GM23338 (cell line): Measurements from ENCODE around the gene RPS8. TPM values are rescaled to one million over a fixed set of nuclear protein-coding genes. Genes with fewer than 3 reads are reported as not detected.

Experiments used
- ATAC-seq: fragments of 200-7000 bp; cut with Tn5 transposase; 3 replicates; pipeline ENCODE4 v1.9.1; 2020
- DNase-seq: peaks from one replicate; pipeline ENCODE4 v3.0.0-alpha.2; 2015; ENCODE audit warnings: low spot score
- H2AFZ ChIP-seq: fragments of 200-600 bp; sonication (generic); 2 replicates; pipeline ENCODE4 v1.8.0; 2016; ENCODE audit warnings: antibody characterized with exemption, mild to moderate bottlenecking, moderate library complexity
- H3F3A ChIP-seq: fragments of 200-600 bp; sonication (generic); replicated peaks from 2 replicates; pipeline ENCODE4 v1.8.0; 2017; ENCODE audit warnings: antibody characterized with exemption, mixed run types, low read depth
- H3K27ac ChIP-seq: fragments of 200-600 bp; sonication (generic); 2 replicates; pipeline ENCODE4 v1.6.1; 2016; ENCODE audit warnings: low read depth
- H3K27me3 ChIP-seq: fragments of 200-600 bp; sonication (generic); 2 replicates; pipeline ENCODE4 v1.8.0; 2016; ENCODE audit warnings: mild to moderate bottlenecking, mixed run types, moderate library complexity; ENCODE audit not compliant: insufficient read depth
- H3K36me3 ChIP-seq: fragments of 200-600 bp; sonication (generic); 2 replicates; pipeline ENCODE4 v1.8.0; 2016; ENCODE audit warnings: mild to moderate bottlenecking; ENCODE audit not compliant: insufficient read depth
- H3K4me1 ChIP-seq: fragments of 200-600 bp; sonication (generic); 2 replicates; pipeline ENCODE4 v1.8.0; 2016; ENCODE audit warnings: mild to moderate bottlenecking, moderate library complexity; ENCODE audit not compliant: insufficient read depth
- H3K4me2 ChIP-seq: fragments of 200-600 bp; sonication (generic); 2 replicates; pipeline ENCODE4 v1.7.1; 2017; ENCODE audit warnings: mixed run types
- H3K4me3 ChIP-seq: fragments of 200-600 bp; sonication (generic); 2 replicates; pipeline ENCODE4 v1.6.1; 2016; ENCODE audit warnings: mixed run types
- H3K79me2 ChIP-seq: fragments of 200-600 bp; sonication (generic); replicated peaks from 2 replicates; pipeline ENCODE4 v1.8.0; 2017; ENCODE audit warnings: mild to moderate bottlenecking; ENCODE audit not compliant: insufficient read depth
- H3K9me2 ChIP-seq: fragments of 200-600 bp; sonication (generic); 2 replicates; pipeline ENCODE4 v1.8.0; 2017; ENCODE audit not compliant: insufficient read depth
- H4K20me1 ChIP-seq: fragments of 200-600 bp; sonication (generic); replicated peaks from 2 replicates; pipeline ENCODE4 v1.8.0; 2017; ENCODE audit warnings: mild to moderate bottlenecking; ENCODE audit not compliant: insufficient read depth
- H3K27ac Mint-ChIP-seq: 2 replicates; pipeline ENCODE4 v1.8.0; 2020; ENCODE audit warnings: inconsistent platforms, mild to moderate bottlenecking, moderate library complexity, mixed read lengths
- H3K27me3 Mint-ChIP-seq: 3 replicates; pipeline ENCODE4 v1.8.0; 2022; ENCODE audit warnings: low read depth, mild to moderate bottlenecking, moderate library complexity, mixed read lengths, inconsistent platforms; ENCODE audit not compliant: insufficient read depth, poor library complexity
- H3K36me3 Mint-ChIP-seq: 3 replicates; pipeline ENCODE4 v1.8.0; 2021; ENCODE audit warnings: low read depth, mild to moderate bottlenecking, inconsistent platforms, moderate library complexity, mixed read lengths
- H3K4me1 Mint-ChIP-seq: 3 replicates; pipeline ENCODE4 v1.8.0; 2020; ENCODE audit warnings: mild to moderate bottlenecking, inconsistent platforms, mixed read lengths
- H3K4me3 Mint-ChIP-seq: 3 replicates; pipeline ENCODE4 v1.8.0; 2021; ENCODE audit warnings: moderate library complexity, mild to moderate bottlenecking, inconsistent platforms, mixed read lengths
- H3K9me3 Mint-ChIP-seq: 3 replicates; pipeline ENCODE4 v1.8.0; 2020; ENCODE audit warnings: moderate library complexity, mild to moderate bottlenecking, inconsistent platforms, mixed read lengths
- CREB1 ChIP-seq: fragments of 250-450 bp; sonication (Bioruptor Pico); IDR thresholded peaks from 2 replicates; pipeline ENCODE4 v1.5.0; 2020; ENCODE audit warnings: low read depth, mild to moderate bottlenecking, moderate library complexity
- EZH2phosphoT487 ChIP-seq: fragments of 200-600 bp; sonication (generic); IDR thresholded peaks from one replicate; pipeline ENCODE4 v1.8.1; 2018; ENCODE audit warnings: antibody characterized with exemption; ENCODE audit not compliant: unreplicated experiment
- POLR2AphosphoS5 ChIP-seq: IDR thresholded peaks from 2 replicates; pipeline ENCODE4 v1.6.1; 2016; ENCODE audit warnings: antibody characterized with exemption, low read depth
- ZNF331 ChIP-seq: fragments of 250-450 bp; sonication (Bioruptor Pico); IDR thresholded peaks from 2 replicates; pipeline ENCODE4 v1.5.0; 2020; ENCODE audit warnings: low read depth, mild to moderate bottlenecking, moderate library complexity
- polyA plus RNA-seq: library from polyadenylated mRNA; unstranded; fragments of >200 nt; fragmentation: Nextera tagmentation; extraction: Ambion mirVana; gene quantifications from 2 replicates; pipeline ENCODE4 v1.2.1, GENCODE V29; 2016
- total RNA-seq: library from RNA; depleted of rRNA; stranded (reverse); fragments of >200 nt; shearing (Covaris generic); gene quantifications from 2 replicates; pipeline ENCODE4 v1.2.3, GENCODE V29; 2014
- TF ChIP-seq, protein P1 (sequence below), 2 experiments: fragments of 200-600 bp in 1 of 2; sonication (generic) in 1 of 2; conservative IDR thresholded peaks; 2 replicates each; pipeline versions ENCODE4 v1.5.1 to v1.6.1; 2016 to 2017; ENCODE audit warnings: antibody characterized with exemption in 2 of 2, low read depth in 2 of 2, mild to moderate bottlenecking in 2 of 2, moderate library complexity in 1 of 2

RPS8 gene
- total and polyA plus RNA-seq, 2 experiments from 2014 or later, result 1,756 to 2,427 TPM

DNA sequence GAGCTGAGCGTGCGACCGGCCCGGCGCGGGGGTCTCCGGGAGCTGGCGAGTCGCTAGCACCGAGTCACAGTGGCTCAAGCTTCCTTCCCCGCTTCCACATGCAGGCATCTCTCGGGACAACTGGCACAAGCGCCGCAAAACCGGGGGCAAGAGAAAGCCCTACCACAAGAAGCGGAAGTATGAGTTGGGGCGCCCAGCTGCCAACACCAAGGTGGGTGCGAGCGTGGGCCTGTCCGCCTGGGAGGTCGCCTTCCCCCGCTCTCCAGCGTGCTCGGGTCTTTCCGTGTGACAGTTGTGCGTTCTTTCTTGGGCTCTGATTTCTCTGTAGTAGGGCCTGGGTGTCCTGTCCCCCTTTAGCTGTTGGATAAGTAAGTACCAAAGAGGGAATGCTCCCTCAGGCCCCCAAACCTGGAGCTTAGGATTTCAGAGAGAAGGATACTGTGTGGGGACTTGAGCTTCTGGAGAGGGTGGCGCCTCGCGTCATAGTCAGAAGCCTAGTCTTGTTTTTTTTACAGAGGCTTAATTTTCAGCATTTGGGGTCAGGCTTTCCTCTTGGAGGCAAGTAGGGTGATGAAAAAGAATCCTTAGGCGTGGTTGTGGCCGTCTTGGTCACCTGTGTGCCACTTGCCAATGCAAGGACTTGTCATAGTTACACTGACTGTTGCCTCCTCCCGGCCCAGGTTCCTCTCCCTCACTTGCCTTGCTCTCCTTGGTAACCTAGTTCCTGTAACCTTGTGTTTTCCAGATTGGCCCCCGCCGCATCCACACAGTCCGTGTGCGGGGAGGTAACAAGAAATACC is 790 bp downstream of the RPS8 start:
- Histone ChIP-seq H3K9me2 (no peaks in the 10 kb centered on the region), H3K27ac (peak overlapping the region; percentile 90), H3K36me3 (peaks cover 37% of the 10 kb centered on the region), H3F3A (peaks cover 59% of the 10 kb centered on the region), H3K4me3 (peak overlapping the region; percentile 99), H3K27me3 (no peaks in the 10 kb centered on the region), H3K4me2 (peak overlapping the region; percentile 100), H4K20me1 (peaks cover 35% of the 10 kb centered on the region), H3K79me2 (peaks cover 43% of the 10 kb centered on the region), H2AFZ (no peak overlapping the region), H3K4me1 (peaks cover 15% of the 10 kb centered on the region)
- DNase-seq (no peak), ATAC-seq (no peak)
- H3K27me3 Mint-ChIP-seq, result peaks cover 25% of the 10 kb centered on the region
- no peaks in the 10 kb centered on the region; the same call in 2 of the 3 replicates for H3K9me3 Mint-ChIP-seq
- peak overlapping the region; percentile 97 for H3K27ac Mint-ChIP-seq
- H3K4me1 Mint-ChIP-seq, result peaks cover 20% of the 10 kb centered on the region
- peak overlapping the region; percentile 87 for H3K4me3 Mint-ChIP-seq
- peak; percentile 18; the same call in 1 of the 2 replicates for TF ChIP-seq POLR2AphosphoS5
- TF ChIP-seq ZNF331 (CRISPR knock-in tag), result no peak
- H3K36me3 Mint-ChIP-seq, result peaks cover 55% of the 10 kb centered on the region

DNA sequence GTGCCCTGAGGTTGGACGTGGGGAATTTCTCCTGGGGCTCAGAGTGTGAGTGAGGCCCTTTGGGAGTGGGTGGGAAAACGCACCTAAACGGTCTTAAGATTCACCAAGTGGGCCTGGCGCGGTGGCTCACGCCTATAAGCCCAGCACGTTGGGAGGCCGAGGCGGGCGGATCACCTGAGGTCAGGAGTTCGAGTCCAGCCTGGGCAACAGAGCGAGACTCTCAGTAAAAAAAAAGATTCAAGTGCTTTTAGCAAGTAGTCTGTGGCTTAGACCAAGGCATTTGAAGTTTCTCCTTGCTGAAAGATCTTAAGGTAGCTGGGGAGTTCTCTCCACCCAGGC is 1.4 kb downstream of the RPS8 start:
- Mint-ChIP-seq H3K9me3 (no peaks in the 10 kb centered on the region; the same call in 2 of the 3 replicates), H3K4me3 (peak overlapping the region; percentile 87), H3K4me1 (peaks cover 20% of the 10 kb centered on the region), H3K27me3 (peaks cover 25% of the 10 kb centered on the region), H3K36me3 (peaks cover 61% of the 10 kb centered on the region), H3K27ac (peak overlapping the region; percentile 97)
- Histone ChIP-seq H3K4me1 (peaks cover 15% of the 10 kb centered on the region), H3K79me2 (peaks cover 43% of the 10 kb centered on the region), H3K4me3 (peak overlapping the region; percentile 99), H3K27ac (peak overlapping the region; percentile 90), H4K20me1 (peaks cover 35% of the 10 kb centered on the region), H3F3A (peaks cover 65% of the 10 kb centered on the region), H3K36me3 (peaks cover 37% of the 10 kb centered on the region), H3K4me2 (peak overlapping the region; percentile 100), H3K9me2 (no peaks in the 10 kb centered on the region), H3K27me3 (no peaks in the 10 kb centered on the region), H2AFZ (no peak overlapping the region)
- DNase-seq, result no peak
- no peak for TF ChIP-seq CREB1 (CRISPR knock-in tag)
- no peak for ATAC-seq

DNA sequence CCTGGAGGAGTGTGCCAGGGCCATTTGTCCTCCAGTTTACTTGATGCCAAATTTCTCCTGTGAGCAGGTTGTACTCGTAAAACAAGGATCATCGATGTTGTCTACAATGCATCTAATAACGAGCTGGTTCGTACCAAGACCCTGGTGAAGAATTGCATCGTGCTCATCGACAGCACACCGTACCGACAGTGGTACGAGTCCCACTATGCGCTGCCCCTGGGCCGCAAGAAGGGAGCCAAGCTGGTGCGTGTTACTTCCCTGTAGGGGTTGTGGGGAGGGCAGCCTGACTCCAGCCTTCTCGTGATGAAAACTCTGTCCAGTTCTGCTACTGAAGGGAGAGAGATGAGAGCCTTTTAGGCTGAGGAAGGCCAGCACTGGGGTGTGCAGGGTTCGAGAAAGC is 2.2 kb downstream of the RPS8 start:
- Histone ChIP-seq H3K27ac (peak overlapping the region; percentile 90), H3K79me2 (peaks cover 43% of the 10 kb centered on the region), H4K20me1 (peaks cover 35% of the 10 kb centered on the region)

More for the DNA sequence above, 2.2 kb downstream of the RPS8 start:
- H3K4me2 ChIP-seq, result peak overlapping the region; percentile 100
- no peaks in the 10 kb centered on the region for H3K9me2 ChIP-seq
- peaks cover 37% of the 10 kb centered on the region for H3K36me3 ChIP-seq
- Mint-ChIP-seq H3K4me3 (peak overlapping the region; percentile 87), H3K27me3 (peaks cover 30% of the 10 kb centered on the region), H3K36me3 (peaks cover 64% of the 10 kb centered on the region), H3K27ac (peak overlapping the region; percentile 93), H3K4me1 (peaks cover 20% of the 10 kb centered on the region), H3K9me3 (no peaks in the 10 kb centered on the region; the same call in 2 of the 3 replicates)
- H3F3A ChIP-seq, result peaks cover 66% of the 10 kb centered on the region
- H3K4me1 ChIP-seq, result peaks cover 15% of the 10 kb centered on the region
- TF ChIP-seq, protein P1, sequence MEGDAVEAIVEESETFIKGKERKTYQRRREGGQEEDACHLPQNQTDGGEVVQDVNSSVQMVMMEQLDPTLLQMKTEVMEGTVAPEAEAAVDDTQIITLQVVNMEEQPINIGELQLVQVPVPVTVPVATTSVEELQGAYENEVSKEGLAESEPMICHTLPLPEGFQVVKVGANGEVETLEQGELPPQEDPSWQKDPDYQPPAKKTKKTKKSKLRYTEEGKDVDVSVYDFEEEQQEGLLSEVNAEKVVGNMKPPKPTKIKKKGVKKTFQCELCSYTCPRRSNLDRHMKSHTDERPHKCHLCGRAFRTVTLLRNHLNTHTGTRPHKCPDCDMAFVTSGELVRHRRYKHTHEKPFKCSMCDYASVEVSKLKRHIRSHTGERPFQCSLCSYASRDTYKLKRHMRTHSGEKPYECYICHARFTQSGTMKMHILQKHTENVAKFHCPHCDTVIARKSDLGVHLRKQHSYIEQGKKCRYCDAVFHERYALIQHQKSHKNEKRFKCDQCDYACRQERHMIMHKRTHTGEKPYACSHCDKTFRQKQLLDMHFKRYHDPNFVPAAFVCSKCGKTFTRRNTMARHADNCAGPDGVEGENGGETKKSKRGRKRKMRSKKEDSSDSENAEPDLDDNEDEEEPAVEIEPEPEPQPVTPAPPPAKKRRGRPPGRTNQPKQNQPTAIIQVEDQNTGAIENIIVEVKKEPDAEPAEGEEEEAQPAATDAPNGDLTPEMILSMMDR (conservative IDR thresholded peaks at IDR 0.05; ENCODE audit: low read depth in 2 of 2), result no peak
- TF ChIP-seq POLR2AphosphoS5, result 0 out of 2 replicates have a peak, but pooled peaks have one; percentile 8
- TF ChIP-seq EZH2phosphoT487, result no peak
- peak overlapping the region; percentile 99 for H3K4me3 ChIP-seq
- no peak for ATAC-seq
- DNase-seq, result no peak
- no peaks in the 10 kb centered on the region for H3K27me3 ChIP-seq
- no peak overlapping the region for H2AFZ ChIP-seq
